ENCODE results near the gene ITPR2.

DNA sequence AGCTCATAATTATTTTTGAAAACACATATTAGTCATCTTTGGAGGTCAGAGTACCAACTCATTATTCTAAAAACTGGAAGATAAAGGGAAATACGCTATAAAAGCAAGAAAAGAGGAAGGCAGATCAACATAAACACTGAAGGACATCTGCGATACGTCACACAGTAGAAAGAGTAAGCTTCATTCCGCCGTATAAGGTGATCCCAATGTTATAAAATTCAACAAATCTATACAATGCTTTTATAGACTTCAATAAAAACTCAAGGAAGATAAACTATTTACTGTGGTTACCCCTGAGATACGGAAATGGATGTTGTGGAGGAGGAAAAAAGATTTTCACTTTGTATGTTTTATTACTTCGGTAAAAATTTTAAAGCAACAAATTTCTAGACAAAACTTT, 92.6 kb downstream of the ITPR2 start:
- no peak for TF ChIP-seq CTCF (IDR thresholded peaks at IDR 0.05; ENCODE audit: low read length)
- no peak for TF ChIP-seq EZH2 (IDR thresholded peaks at IDR 0.05; ENCODE audit: borderline replicate concordance, low read length)

All from OCI-LY1 (cell line).